ENCODE data around the gene TCF4.

The TCF4 gene

GRCh38 chr18:55608497-55608896 is 20.5 kb upstream of the TCF4 start:
- Histone ChIP-seq H3K4me3 (ENCODE audit: low read depth, low read length) (no peak overlapping the region), H3K9me3 (ENCODE audit: control insufficient read depth, insufficient read depth, low read depth, low read length) (no peaks in the 10 kb centered on the region), H3K27ac (ENCODE audit: low read depth, low read length) (no peak overlapping the region), H3K4me1 (ENCODE audit: control insufficient read depth, insufficient read depth, low read length) (no peaks in the 10 kb centered on the region), H3K36me3 (ENCODE audit: control insufficient read depth, insufficient read depth, low read length) (no peaks in the 10 kb centered on the region), H3K27me3 (ENCODE audit: control insufficient read depth, insufficient read depth, low read length) (no peaks in the 10 kb centered on the region), H3K9ac (ENCODE audit: low read length) (no peak overlapping the region)

GRCh38 chr18:55607773-55608172 is 19.8 kb upstream of the TCF4 start:
- no peaks in the 10 kb centered on the region for H3K27me3 ChIP-seq (ENCODE audit: control insufficient read depth, insufficient read depth, low read length)
- H3K27ac ChIP-seq (ENCODE audit: low read depth, low read length) = no peak overlapping the region
- no peaks in the 10 kb centered on the region for H3K4me1 ChIP-seq (ENCODE audit: control insufficient read depth, insufficient read depth, low read length)
- H3K36me3 ChIP-seq (ENCODE audit: control insufficient read depth, insufficient read depth, low read length) = no peaks in the 10 kb centered on the region
- no peak overlapping the region for H3K4me3 ChIP-seq (ENCODE audit: low read depth, low read length)
- no peak overlapping the region for H3K9ac ChIP-seq (ENCODE audit: low read length)
- no peaks in the 10 kb centered on the region for H3K9me3 ChIP-seq (ENCODE audit: control insufficient read depth, insufficient read depth, low read depth, low read length)

GRCh38 chr18:55605733-55606338 is 17.8 kb upstream of the TCF4 start:
- Histone ChIP-seq H3K27me3 (ENCODE audit: control insufficient read depth, insufficient read depth, low read length) (no peaks in the 10 kb centered on the region), H3K4me1 (ENCODE audit: control insufficient read depth, insufficient read depth, low read length) (no peaks in the 10 kb centered on the region), H3K9me3 (ENCODE audit: control insufficient read depth, insufficient read depth, low read depth, low read length) (no peaks in the 10 kb centered on the region), H3K27ac (ENCODE audit: low read depth, low read length) (no peak overlapping the region), H3K4me3 (ENCODE audit: low read depth, low read length) (no peak overlapping the region), H3K9ac (ENCODE audit: low read length) (no peak overlapping the region), H3K36me3 (ENCODE audit: control insufficient read depth, insufficient read depth, low read length) (no peaks in the 10 kb centered on the region)

- H3K36me3 ChIP-seq (ENCODE audit: control insufficient read depth, insufficient read depth, low read length) = no peaks in the 10 kb centered on the region
- no peaks in the 10 kb centered on the region for H3K27me3 ChIP-seq (ENCODE audit: control insufficient read depth, insufficient read depth, low read length)
- no peak overlapping the region for H3K27ac ChIP-seq (ENCODE audit: low read depth, low read length)
- H3K4me1 ChIP-seq (ENCODE audit: control insufficient read depth, insufficient read depth, low read length) = no peaks in the 10 kb centered on the region
- H3K4me3 ChIP-seq (ENCODE audit: low read depth, low read length) = no peak overlapping the region
- no peak overlapping the region for H3K9ac ChIP-seq (ENCODE audit: low read length)
- no peaks in the 10 kb centered on the region for H3K9me3 ChIP-seq (ENCODE audit: control insufficient read depth, insufficient read depth, low read depth, low read length)
Measured at GRCh38 chr18:55603775-55604174, 15.8 kb upstream of the TCF4 start.

DNA sequence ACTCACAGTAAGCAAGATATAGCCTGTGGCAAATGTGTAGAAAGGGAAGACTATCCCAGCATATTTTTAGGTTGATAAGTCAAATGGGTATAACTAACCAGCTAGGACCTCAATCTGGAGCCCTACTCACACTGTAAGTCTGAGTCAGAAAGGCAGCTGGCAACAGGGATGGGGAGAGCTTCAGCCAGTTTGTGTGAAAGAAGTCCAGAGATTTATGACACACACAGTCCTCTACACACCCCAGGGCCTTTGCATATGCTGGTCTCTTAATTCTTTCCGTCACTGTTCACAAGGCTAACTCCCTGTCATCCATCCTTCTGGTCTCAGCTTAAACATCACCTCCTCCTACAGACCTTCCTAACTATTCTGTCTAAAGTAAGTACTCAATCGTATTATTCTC is 5.9 kb upstream of the TCF4 start:
- no peak overlapping the region for H3K27ac ChIP-seq (ENCODE audit: low read depth, low read length)
- no peaks in the 10 kb centered on the region for H3K9me3 ChIP-seq (ENCODE audit: control insufficient read depth, insufficient read depth, low read depth, low read length)
- H3K4me3 ChIP-seq (ENCODE audit: low read depth, low read length) = no peak overlapping the region
- no peak overlapping the region for H3K9ac ChIP-seq (ENCODE audit: low read length)
- H3K4me1 ChIP-seq (ENCODE audit: control insufficient read depth, insufficient read depth, low read length) = peaks cover 5% of the 10 kb centered on the region; the same call in 1 of the 2 replicates
- no peaks in the 10 kb centered on the region for H3K27me3 ChIP-seq (ENCODE audit: control insufficient read depth, insufficient read depth, low read length)
- no peaks in the 10 kb centered on the region for H3K36me3 ChIP-seq (ENCODE audit: control insufficient read depth, insufficient read depth, low read length)

DNA sequence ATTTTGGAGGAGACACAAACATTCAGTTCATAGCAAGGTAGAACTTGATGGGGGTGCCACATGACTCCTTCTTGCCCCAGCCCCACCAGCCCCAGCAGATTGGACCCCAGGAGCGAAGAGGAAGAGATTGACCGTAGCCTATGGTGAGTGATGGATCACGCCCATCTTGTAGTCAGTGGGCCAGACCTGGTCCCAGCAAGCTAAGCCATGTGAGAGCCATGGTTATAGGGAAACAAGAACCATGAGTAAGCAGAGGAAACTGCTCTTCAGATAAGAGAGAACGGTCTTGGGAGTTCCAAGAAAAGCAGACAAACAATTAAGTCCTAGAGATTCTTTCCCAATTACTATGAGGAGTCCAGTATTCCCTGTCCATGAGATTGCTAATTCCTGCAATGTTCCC is 4.6 kb upstream of the TCF4 start:
- no peak overlapping the region for H3K9ac ChIP-seq (ENCODE audit: low read length)
- no peak overlapping the region for H3K27ac ChIP-seq (ENCODE audit: low read depth, low read length)
- H3K4me3 ChIP-seq (ENCODE audit: low read depth, low read length) = no peak overlapping the region
- no peaks in the 10 kb centered on the region for H3K36me3 ChIP-seq (ENCODE audit: control insufficient read depth, insufficient read depth, low read length)
- H3K9me3 ChIP-seq (ENCODE audit: control insufficient read depth, insufficient read depth, low read depth, low read length) = no peaks in the 10 kb centered on the region
- peaks cover 5% of the 10 kb centered on the region; the same call in 1 of the 2 replicates for H3K4me1 ChIP-seq (ENCODE audit: control insufficient read depth, insufficient read depth, low read length)
- no peaks in the 10 kb centered on the region for H3K27me3 ChIP-seq (ENCODE audit: control insufficient read depth, insufficient read depth, low read length)

GRCh38 chr18:55592106-55592505 is 4.1 kb upstream of the TCF4 start:
- H3K4me3 ChIP-seq (ENCODE audit: low read depth, low read length) = no peak overlapping the region
- H3K27me3 ChIP-seq (ENCODE audit: control insufficient read depth, insufficient read depth, low read length) = no peaks in the 10 kb centered on the region
- H3K27ac ChIP-seq (ENCODE audit: low read depth, low read length) = no peak overlapping the region
- peaks cover 5% of the 10 kb centered on the region; the same call in 1 of the 2 replicates for H3K4me1 ChIP-seq (ENCODE audit: control insufficient read depth, insufficient read depth, low read length)
- no peak overlapping the region for H3K9ac ChIP-seq (ENCODE audit: low read length)
- no peaks in the 10 kb centered on the region for H3K36me3 ChIP-seq (ENCODE audit: control insufficient read depth, insufficient read depth, low read length)
- no peaks in the 10 kb centered on the region for H3K9me3 ChIP-seq (ENCODE audit: control insufficient read depth, insufficient read depth, low read depth, low read length)

DNA sequence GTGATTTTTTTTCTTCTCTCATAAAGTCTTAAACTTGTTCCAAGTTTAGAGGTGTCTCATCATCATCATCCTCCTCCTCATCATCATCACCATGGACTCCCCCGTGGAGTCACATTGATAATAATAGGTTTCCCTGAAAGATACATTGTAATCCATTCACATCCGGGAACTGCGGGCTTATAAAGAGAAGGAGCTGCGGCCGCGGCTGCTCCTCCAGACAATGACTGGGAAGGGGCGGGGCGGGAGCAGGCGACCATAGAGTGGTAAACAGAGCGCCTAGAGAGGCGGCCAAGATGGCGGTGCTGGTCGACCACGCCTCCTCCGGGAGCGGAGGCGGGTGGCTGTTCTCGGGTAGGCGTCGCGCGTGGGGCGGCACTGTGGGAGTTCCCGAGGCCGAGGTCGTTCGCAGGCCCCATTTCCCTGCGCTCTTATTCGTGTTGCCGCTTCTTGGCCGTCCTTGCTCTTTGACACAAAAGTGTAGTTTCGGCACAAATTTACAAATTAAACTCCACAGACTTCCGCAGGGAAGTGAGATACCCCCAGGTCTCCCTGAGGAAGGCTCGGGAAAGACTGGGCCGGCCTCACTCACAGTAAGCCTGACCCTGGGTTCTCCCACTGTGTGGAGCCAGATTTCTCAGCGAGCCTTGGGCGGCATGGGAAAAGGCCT is 1.8 kb upstream of the TCF4 start:
- H3K27ac ChIP-seq (ENCODE audit: low read depth, low read length) = peak overlapping the region; percentile 64; the same call in 1 of the 2 replicates
- no peaks in the 10 kb centered on the region for H3K27me3 ChIP-seq (ENCODE audit: control insufficient read depth, insufficient read depth, low read length)
- H3K9ac ChIP-seq (ENCODE audit: low read length) = peak overlapping the region; percentile 86
- peaks cover 7% of the 10 kb centered on the region for H3K36me3 ChIP-seq (ENCODE audit: control insufficient read depth, insufficient read depth, low read length)
- H3K4me1 ChIP-seq (ENCODE audit: control insufficient read depth, insufficient read depth, low read length) = peaks cover 21% of the 10 kb centered on the region
- H3K9me3 ChIP-seq (ENCODE audit: control insufficient read depth, insufficient read depth, low read depth, low read length) = no peaks in the 10 kb centered on the region
- H3K4me3 ChIP-seq (ENCODE audit: low read depth, low read length) = peak overlapping the region; percentile 72

- Histone ChIP-seq H3K4me3 (ENCODE audit: low read depth, low read length) (peak overlapping the region; percentile 72), H3K4me1 (ENCODE audit: control insufficient read depth, insufficient read depth, low read length) (peaks cover 26% of the 10 kb centered on the region), H3K36me3 (ENCODE audit: control insufficient read depth, insufficient read depth, low read length) (peaks cover 12% of the 10 kb centered on the region), H3K27me3 (ENCODE audit: control insufficient read depth, insufficient read depth, low read length) (no peaks in the 10 kb centered on the region), H3K9ac (ENCODE audit: low read length) (peak overlapping the region; percentile 77), H3K9me3 (ENCODE audit: control insufficient read depth, insufficient read depth, low read depth, low read length) (no peaks in the 10 kb centered on the region), H3K27ac (ENCODE audit: low read depth, low read length) (peak overlapping the region; percentile 64)
Measured at GRCh38 chr18:55588870-55589595, 1.0 kb upstream of the TCF4 start.

GRCh38 chr18:55587418-55588110 is 428 bp downstream of the TCF4 start:
- peaks cover 41% of the 10 kb centered on the region for H3K4me1 ChIP-seq (ENCODE audit: control insufficient read depth, insufficient read depth, low read length)
- no peaks in the 10 kb centered on the region for H3K27me3 ChIP-seq (ENCODE audit: control insufficient read depth, insufficient read depth, low read length)
- peak overlapping the region; percentile 72 for H3K4me3 ChIP-seq (ENCODE audit: low read depth, low read length)
- peaks cover 16% of the 10 kb centered on the region for H3K36me3 ChIP-seq (ENCODE audit: control insufficient read depth, insufficient read depth, low read length)
- no peaks in the 10 kb centered on the region for H3K9me3 ChIP-seq (ENCODE audit: control insufficient read depth, insufficient read depth, low read depth, low read length)
- peak overlapping the region; percentile 38 for H3K9ac ChIP-seq (ENCODE audit: low read length)
- peak overlapping the region; percentile 64; the same call in 1 of the 2 replicates for H3K27ac ChIP-seq (ENCODE audit: low read depth, low read length)

Measured in HUES6 (cell line).